H1 (cell line): ENCODE results near the gene CC2D1A. TPM values are rescaled to one million over a fixed set of nuclear protein-coding genes. Genes with fewer than 3 reads are reported as not detected.

ENCODE experiments used
- CHD1 ChIP-seq: IDR thresholded peaks from 2 replicates; pipeline ENCODE4 v1.6.1; 2012; ENCODE audit warnings: low read depth, low read length, improper control_type of control experiment
- CHD7 ChIP-seq: fragments of 300-600 bp; sonication (generic); IDR thresholded peaks from 2 replicates; pipeline ENCODE4 v1.7.1; 2012; ENCODE audit warnings: low read length, moderate library complexity, mild to moderate bottlenecking, inconsistent platforms; ENCODE audit not compliant: insufficient replicate concordance
- JUN ChIP-seq: IDR thresholded peaks from 2 replicates; pipeline ENCODE4 v1.6.1; 2011; ENCODE audit warnings: low read depth, mild to moderate bottlenecking, improper control_type of control experiment, low read length
- JUND ChIP-seq: IDR thresholded peaks from 2 replicates; pipeline ENCODE4 v1.6.1; 2011; ENCODE audit warnings: mild to moderate bottlenecking, improper control_type of control experiment, low read length
- PHF8 ChIP-seq: fragments of 200-600 bp; sonication (generic); conservative IDR thresholded peaks from 2 replicates; pipeline ENCODE4 v1.7.1; 2012; ENCODE audit warnings: low read depth, mild to moderate bottlenecking, inconsistent platforms, low read length, moderate library complexity
- SIRT6 ChIP-seq: IDR thresholded peaks from one replicate; pipeline ENCODE4 v1.7.1; 2012; ENCODE audit warnings: low read length, inconsistent platforms
- TAF7 ChIP-seq: optimal IDR thresholded peaks from 2 replicates; pipeline ENCODE3; 2011; ENCODE audit warnings: low read depth, mild to moderate bottlenecking, inconsistent platforms, low read length, moderate library complexity, borderline replicate concordance
- TEAD4 ChIP-seq: IDR thresholded peaks from 2 replicates; pipeline ENCODE4 v1.6.1; 2012; ENCODE audit warnings: low read depth, low read length, inconsistent platforms, mixed read lengths
- polyA plus RNA-seq, 7 experiments: library from polyadenylated mRNA; depleted of rRNA in 3 of 7; stranded (reverse) in 5 of 7; unstranded in 2 of 7; fragments of >200 nt in 5 of 7; fragments of 200-250 nt in 2 of 7; gene quantifications; 1 replicate in 5 of 7; 2 replicates in 1 of 7; 4 replicates in 1 of 7; pipeline versions ENCODE4 v1.2.1 to v1.2.3, GENCODE V29; 2011 to 2013; ENCODE audit warnings: missing spikeins in 2 of 7, mixed read lengths in 2 of 7
- total RNA-seq: library from RNA; stranded (reverse); fragmentation: NEBNext Ultra II Directional; extraction: Animal tissue kit (Norgen Biotek cat#: 25700); gene quantifications from 2 replicates; pipeline ENCODE4 v1.2.1, GENCODE V29; 2021

Gene CC2D1A
- total and polyA plus RNA-seq, 2 of the 8 experiments (the other 6 are each of a cell fraction or from before 2014, with no cell fraction given) = 12.5 to 33.0 TPM

- TF ChIP-seq CHD7 = no peak
- TF ChIP-seq TEAD4 = no peak
- TF ChIP-seq JUN = no peak
- TF ChIP-seq SIRT6 = no peak
- TF ChIP-seq TAF7 = no peak
- no peak for TF ChIP-seq JUND
- no peak for TF ChIP-seq PHF8
- TF ChIP-seq CHD1 = no peak
These were observed 45.0 kb downstream of the CC2D1A start (continued) for GRCh38 chr19:13951043-13951442.
